ENCODE measurements around the gene SLIT3. TPM values are rescaled to one million over a fixed set of nuclear protein-coding genes. Genes with fewer than 3 reads are reported as not detected.

SLIT3 gene
- total RNA-seq, 1 donor from 2014 or later, result 56.6 TPM

DNA sequence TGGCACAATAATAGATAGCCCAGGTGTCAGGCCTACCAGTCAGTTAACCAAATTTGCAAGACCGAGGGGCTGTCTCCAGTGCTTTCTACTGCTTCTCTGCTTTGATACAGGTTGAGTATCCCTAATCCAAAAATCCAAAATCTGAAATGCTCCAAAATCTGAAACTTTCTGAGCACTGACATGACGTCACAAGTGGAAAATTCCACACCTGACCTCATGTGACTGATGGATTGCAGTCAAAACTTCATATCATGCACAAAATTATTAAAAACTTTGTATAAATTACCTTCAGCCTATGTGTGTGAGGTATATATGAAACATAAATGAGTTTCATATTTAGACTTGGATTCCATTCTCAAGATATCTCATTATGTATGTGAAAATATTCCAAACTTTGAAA lies 508.3 kb downstream of the SLIT3 start:
- peaks cover 9% of the 10 kb centered on the region for H3K36me3 Mint-ChIP-seq
- no peak overlapping the region for H3K4me3 Mint-ChIP-seq
- no peak overlapping the region for H3K27ac Mint-ChIP-seq
- DNase-seq (ENCODE audit: extremely low spot score, unreplicated experiment), result no peak
- no peaks in the 10 kb centered on the region for H3K9me3 Mint-ChIP-seq
- H3K4me1 Mint-ChIP-seq (ENCODE audit: unreplicated experiment), result peaks cover 29% of the 10 kb centered on the region
- H3K27me3 Mint-ChIP-seq, result peaks cover 26% of the 10 kb centered on the region
- TF ChIP-seq, protein P1, sequence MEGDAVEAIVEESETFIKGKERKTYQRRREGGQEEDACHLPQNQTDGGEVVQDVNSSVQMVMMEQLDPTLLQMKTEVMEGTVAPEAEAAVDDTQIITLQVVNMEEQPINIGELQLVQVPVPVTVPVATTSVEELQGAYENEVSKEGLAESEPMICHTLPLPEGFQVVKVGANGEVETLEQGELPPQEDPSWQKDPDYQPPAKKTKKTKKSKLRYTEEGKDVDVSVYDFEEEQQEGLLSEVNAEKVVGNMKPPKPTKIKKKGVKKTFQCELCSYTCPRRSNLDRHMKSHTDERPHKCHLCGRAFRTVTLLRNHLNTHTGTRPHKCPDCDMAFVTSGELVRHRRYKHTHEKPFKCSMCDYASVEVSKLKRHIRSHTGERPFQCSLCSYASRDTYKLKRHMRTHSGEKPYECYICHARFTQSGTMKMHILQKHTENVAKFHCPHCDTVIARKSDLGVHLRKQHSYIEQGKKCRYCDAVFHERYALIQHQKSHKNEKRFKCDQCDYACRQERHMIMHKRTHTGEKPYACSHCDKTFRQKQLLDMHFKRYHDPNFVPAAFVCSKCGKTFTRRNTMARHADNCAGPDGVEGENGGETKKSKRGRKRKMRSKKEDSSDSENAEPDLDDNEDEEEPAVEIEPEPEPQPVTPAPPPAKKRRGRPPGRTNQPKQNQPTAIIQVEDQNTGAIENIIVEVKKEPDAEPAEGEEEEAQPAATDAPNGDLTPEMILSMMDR (conservative IDR thresholded peaks at IDR 0.05), result no peak

DNA sequence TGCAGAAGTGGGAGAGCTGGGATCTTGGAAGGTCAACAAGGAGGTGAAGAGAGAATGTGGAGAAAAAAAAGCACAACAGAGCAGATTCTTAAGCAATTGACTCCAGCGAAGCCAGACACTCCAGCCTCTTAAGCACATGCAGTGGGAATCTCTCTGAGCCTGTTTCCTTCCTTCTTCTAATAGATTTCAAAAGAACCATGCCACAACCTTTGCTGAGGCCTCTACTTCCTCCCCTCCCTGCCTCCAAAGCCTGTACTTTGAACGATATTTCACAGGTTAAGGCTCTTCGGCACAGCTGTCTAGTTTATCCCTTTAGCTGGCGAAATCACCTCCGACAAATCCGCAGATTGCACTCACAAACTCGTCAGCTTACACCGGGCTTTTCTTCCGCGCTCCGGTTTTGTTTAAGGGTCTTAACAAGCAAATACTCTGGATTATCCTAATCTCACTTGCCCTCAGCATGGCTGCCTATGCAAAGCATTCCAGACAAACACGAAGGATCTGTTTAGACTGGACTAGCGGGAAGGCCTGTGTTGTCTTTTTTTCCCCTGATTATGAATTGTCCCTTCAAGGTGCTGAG lies 510.2 kb downstream of the SLIT3 start:
- no peak for DNase-seq (ENCODE audit: extremely low spot score, unreplicated experiment)
- Mint-ChIP-seq H3K27ac (no peak overlapping the region), H3K36me3 (peaks cover 6% of the 10 kb centered on the region), H3K27me3 (peaks cover 14% of the 10 kb centered on the region), H3K4me3 (no peak overlapping the region), H3K9me3 (no peaks in the 10 kb centered on the region), H3K4me1 (ENCODE audit: unreplicated experiment) (peaks cover 18% of the 10 kb centered on the region)
- TF ChIP-seq, protein P1 (conservative IDR thresholded peaks at IDR 0.05), result no peak

DNA sequence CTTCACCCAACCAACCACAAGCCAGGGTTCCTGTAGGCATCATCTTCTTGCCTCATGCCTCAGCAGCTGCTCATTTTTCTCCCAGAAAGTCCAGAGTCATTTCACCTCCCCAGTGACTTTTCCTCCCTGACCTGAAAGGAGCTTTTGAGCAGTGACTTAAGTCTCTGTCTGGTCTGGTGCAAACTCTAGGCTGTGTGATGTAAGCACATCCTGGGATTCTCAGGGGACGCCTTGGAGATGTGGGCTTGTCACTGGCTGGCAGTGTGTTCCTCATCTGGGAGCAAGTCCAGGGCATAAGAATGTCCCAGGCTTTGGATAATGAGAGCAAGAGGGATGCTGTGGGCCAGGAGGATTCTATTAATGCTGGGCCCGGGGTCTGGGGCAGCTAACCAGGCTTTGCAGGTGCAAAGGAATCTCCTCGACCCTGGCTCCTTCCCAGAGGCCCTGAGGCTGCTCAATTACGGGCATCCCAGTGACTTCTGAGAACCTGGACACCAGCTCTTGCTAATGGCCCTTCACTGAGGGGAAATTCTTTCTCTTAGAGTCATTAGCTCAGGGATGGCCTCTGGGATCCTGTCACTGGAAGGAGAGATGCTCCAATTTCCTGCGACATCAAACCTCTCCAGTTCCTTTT lies 510.8 kb downstream of the SLIT3 start:
- peaks cover 23% of the 10 kb centered on the region for H3K4me1 Mint-ChIP-seq (ENCODE audit: unreplicated experiment)
- H3K9me3 Mint-ChIP-seq, result no peaks in the 10 kb centered on the region
- H3K4me3 Mint-ChIP-seq, result no peak overlapping the region
- H3K27me3 Mint-ChIP-seq, result peaks cover 17% of the 10 kb centered on the region
- H3K27ac Mint-ChIP-seq, result no peak overlapping the region
- no peak for DNase-seq (ENCODE audit: extremely low spot score, unreplicated experiment)
- TF ChIP-seq, protein P1 (conservative IDR thresholded peaks at IDR 0.05), result no peak
- peaks cover 11% of the 10 kb centered on the region for H3K36me3 Mint-ChIP-seq

DNA sequence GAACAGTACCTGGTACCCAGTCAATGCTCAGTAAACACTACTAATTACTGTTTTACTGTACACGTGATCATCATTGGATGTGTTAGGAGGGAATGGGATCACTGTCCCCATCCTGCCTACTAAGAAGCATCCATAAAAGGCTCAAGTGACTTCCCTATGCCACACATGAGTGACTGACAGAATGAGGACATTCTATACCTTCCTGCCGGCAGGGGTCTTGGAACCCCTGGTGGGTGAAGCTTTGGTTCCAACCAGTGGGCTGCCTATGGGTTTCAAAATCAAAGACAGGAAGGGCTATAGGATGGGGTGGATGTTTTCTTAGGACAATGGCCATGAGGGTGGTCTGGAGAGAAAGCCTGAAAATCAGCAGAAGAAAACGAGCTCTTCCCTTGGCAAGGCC lies 512.2 kb downstream of the SLIT3 start:
- Mint-ChIP-seq H3K9me3 (no peaks in the 10 kb centered on the region), H3K4me3 (no peak overlapping the region), H3K27ac (no peak overlapping the region), H3K27me3 (peaks cover 12% of the 10 kb centered on the region), H3K36me3 (peaks cover 14% of the 10 kb centered on the region), H3K4me1 (ENCODE audit: unreplicated experiment) (peaks cover 18% of the 10 kb centered on the region)
- DNase-seq (ENCODE audit: extremely low spot score, unreplicated experiment), result no peak
- TF ChIP-seq, protein P1 (conservative IDR thresholded peaks at IDR 0.05), result no peak

DNA sequence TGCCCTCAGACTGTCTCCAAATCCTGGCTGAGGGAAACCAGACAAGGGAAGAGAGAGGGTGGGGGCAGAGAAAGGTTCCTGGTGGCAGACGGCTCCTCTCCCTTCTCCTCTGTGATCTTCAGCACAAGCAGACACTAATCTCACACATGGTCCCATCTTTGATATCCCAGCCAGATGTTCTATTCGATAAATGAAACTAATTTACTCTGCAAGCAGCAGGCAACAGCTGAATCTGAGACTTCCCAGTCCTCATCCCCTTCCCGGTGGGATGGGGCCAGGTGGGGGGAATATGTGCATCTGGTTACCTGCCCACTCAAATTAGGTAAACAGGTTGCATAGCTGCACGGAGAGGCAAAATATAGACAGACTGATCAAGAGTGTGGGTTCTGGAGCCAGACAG lies 512.8 kb downstream of the SLIT3 start:
- no peak for DNase-seq (ENCODE audit: extremely low spot score, unreplicated experiment)
- Mint-ChIP-seq H3K27me3 (peaks cover 12% of the 10 kb centered on the region), H3K9me3 (no peaks in the 10 kb centered on the region), H3K27ac (no peak overlapping the region), H3K4me1 (ENCODE audit: unreplicated experiment) (peaks cover 12% of the 10 kb centered on the region), H3K36me3 (peaks cover 12% of the 10 kb centered on the region), H3K4me3 (no peak overlapping the region)
- TF ChIP-seq, protein P1 (conservative IDR thresholded peaks at IDR 0.05), result no peak
